SK-N-MC (cell line): ENCODE results near the gene FHOD3.

Experiments used
- EZH2 ChIP-seq: fragments of 200-600 bp; sonication (generic); IDR thresholded peaks from one replicate; pipeline ENCODE4 v1.6.1; 2017; ENCODE audit warnings: antibody characterized with exemption
- FOXP2 ChIP-seq: optimal IDR thresholded peaks from 2 replicates; pipeline ENCODE3; 2011; ENCODE audit warnings: mild to moderate bottlenecking, moderate library complexity; ENCODE audit not compliant: insufficient read depth; ENCODE audit errors: extremely low read length, control extremely low read depth
- POLR2AphosphoS5 ChIP-seq: IDR thresholded peaks from 2 replicates; pipeline ENCODE4 v1.6.1; 2012; ENCODE audit warnings: mild to moderate bottlenecking, low read depth, low read length, borderline replicate concordance

DNA sequence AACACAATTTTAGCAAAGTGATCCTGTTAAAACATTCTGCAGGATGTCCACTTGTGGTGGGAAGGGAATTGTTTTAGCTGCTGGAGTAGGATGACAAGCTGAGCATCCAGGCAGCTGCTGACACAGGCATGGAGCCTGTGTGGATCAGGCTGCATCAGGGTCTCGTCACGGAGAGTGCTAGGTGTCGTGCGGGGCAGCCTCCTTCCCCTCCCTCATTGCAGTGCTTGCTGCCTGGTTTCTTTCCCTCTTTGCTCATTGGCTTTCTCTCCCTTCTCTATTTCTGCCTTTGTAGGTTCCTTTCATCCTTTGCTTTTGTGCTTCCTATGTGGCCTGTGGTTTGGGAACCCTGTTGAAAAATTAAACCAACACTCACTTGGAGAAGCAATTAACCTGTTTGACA, 358.4 kb downstream of the FHOD3 start:
- no peak for TF ChIP-seq EZH2
- no peak for TF ChIP-seq POLR2AphosphoS5
- no peak for TF ChIP-seq FOXP2
